ENCODE measurements around the gene MXD3.

DNA sequence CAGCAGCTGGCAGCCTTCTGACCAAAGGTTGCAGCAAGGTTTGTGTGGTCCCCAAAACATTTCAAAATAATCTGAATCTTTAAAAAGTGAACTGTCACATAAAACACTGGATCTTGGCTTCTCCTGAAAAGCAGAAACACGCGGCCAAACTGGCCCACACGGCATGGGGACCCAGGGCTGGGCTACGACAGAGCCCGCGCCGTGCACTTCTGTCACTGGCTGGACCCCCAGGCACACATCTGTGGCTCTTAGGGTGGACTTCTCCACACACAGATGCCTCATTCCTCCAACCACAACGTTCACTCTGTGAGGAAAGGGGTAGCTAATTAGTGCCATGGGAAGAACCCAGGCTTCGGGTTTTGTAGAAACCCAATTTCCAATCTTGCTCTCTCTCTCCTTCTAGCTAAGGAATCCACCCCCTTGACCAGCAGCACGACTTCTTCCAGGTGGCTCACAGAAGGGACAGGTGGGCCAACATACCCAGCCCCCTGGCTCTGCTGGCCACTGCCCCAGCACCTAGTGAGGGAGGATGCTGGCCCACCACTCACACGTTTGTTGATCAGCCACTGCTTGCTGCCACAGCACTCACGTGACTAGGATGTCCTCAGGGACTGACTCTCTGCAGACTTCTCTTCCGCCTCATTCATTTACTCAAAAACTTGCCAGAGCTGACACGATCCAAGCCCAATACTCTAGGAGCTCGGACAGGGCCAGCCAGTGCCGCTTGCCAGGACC is 21.9 kb upstream of the MXD3 start:
- TF ChIP-seq CTCF (IDR thresholded peaks at IDR 0.05) (no peak), POLR2A (IDR thresholded peaks at IDR 0.05; ENCODE audit: low read length) (no peak), MAFK (IDR thresholded peaks at IDR 0.05; ENCODE audit: partially characterized antibody) (no peak), EP300 (IDR thresholded peaks at IDR 0.05) (no peak), MYC (IDR thresholded peaks at IDR 0.05; ENCODE audit: borderline replicate concordance, low read length) (no peak), JUN (IDR thresholded peaks at IDR 0.05) (no peak), KDM1A (IDR thresholded peaks at IDR 0.05; ENCODE audit: low read depth) (no peak), JUNB (IDR thresholded peaks at IDR 0.05) (no peak), FOXS1 (CRISPR knock-in tag; IDR thresholded peaks at IDR 0.05) (no peak), HMGXB4 (CRISPR knock-in tag; IDR thresholded peaks at IDR 0.05; ENCODE audit: borderline replicate concordance) (no peak), PBX3 (IDR thresholded peaks at IDR 0.05) (no peak), ZNF302 (CRISPR knock-in tag; IDR thresholded peaks at IDR 0.05) (no peak)
- TF ChIP-seq, protein P1, sequence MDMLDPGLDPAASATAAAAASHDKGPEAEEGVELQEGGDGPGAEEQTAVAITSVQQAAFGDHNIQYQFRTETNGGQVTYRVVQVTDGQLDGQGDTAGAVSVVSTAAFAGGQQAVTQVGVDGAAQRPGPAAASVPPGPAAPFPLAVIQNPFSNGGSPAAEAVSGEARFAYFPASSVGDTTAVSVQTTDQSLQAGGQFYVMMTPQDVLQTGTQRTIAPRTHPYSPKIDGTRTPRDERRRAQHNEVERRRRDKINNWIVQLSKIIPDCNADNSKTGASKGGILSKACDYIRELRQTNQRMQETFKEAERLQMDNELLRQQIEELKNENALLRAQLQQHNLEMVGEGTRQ (IDR thresholded peaks at IDR 0.05), result no peak

Data from A549 (cell line).